Measurements from ENCODE around the gene AEBP2. TPM values are rescaled to one million over a fixed set of nuclear protein-coding genes. Genes with fewer than 3 reads are reported as not detected.

The AEBP2 gene
- total and polyA plus RNA-seq, 2 donors = 21.2 to 33.0 TPM

- no peak for DNase-seq (ENCODE audit: low read depth in 6 of 9, low spot score in 9 of 9)
- H3K4me1 ChIP-seq (ENCODE audit: control insufficient read depth in 2 of 2, insufficient read depth in 2 of 2, low read length in 2 of 2) = no peaks in the 10 kb centered on the region
- H3K27ac ChIP-seq (ENCODE audit: low read depth in 1 of 2, low read length in 1 of 2) = no peak overlapping the region
- H3K4me3 ChIP-seq (ENCODE audit: low read length in 2 of 2) = no peak overlapping the region
- H3K36me3 ChIP-seq (ENCODE audit: control insufficient read depth in 2 of 2, insufficient read depth in 2 of 2, low read length in 1 of 2) = peaks cover 23 to 45% of the 10 kb centered on the region in 2 donors
- H3K27me3 ChIP-seq (ENCODE audit: control insufficient read depth in 2 of 2, insufficient read depth in 1 of 2, low read length in 1 of 2) = no peaks in the 10 kb centered on the region
- H3K9me3 ChIP-seq (ENCODE audit: control insufficient read depth in 2 of 2, insufficient read depth in 1 of 2, low read length in 1 of 2) = no peaks in the 10 kb centered on the region
- WGBS = 90% methylated on average over 2 of the region's 2 CpGs
Measured at GRCh38 chr12:19498099-19498498, 58.8 kb downstream of the AEBP2 start.

GRCh38 chr12:19499030-19499429 lies 59.7 kb downstream of the AEBP2 start:
- Histone ChIP-seq H3K27ac (ENCODE audit: low read depth in 1 of 2, low read length in 1 of 2) (no peak overlapping the region), H3K9me3 (ENCODE audit: control insufficient read depth in 2 of 2, insufficient read depth in 1 of 2, low read length in 1 of 2) (no peaks in the 10 kb centered on the region), H3K4me3 (ENCODE audit: low read length in 2 of 2) (no peak overlapping the region), H3K27me3 (ENCODE audit: control insufficient read depth in 2 of 2, insufficient read depth in 1 of 2, low read length in 1 of 2) (no peaks in the 10 kb centered on the region), H3K4me1 (ENCODE audit: control insufficient read depth in 2 of 2, insufficient read depth in 2 of 2, low read length in 2 of 2) (no peaks in the 10 kb centered on the region), H3K36me3 (ENCODE audit: control insufficient read depth in 2 of 2, insufficient read depth in 2 of 2, low read length in 1 of 2) (peaks cover 20 to 44% of the 10 kb centered on the region in 2 donors)
- no peak for DNase-seq (ENCODE audit: low read depth in 6 of 9, low spot score in 9 of 9)
- WGBS = 98% methylated on average over 4 of the region's 4 CpGs

GRCh38 chr12:19506497-19506896 lies 67.2 kb downstream of the AEBP2 start:
- Histone ChIP-seq H3K27me3 (ENCODE audit: control insufficient read depth in 2 of 2, insufficient read depth in 1 of 2, low read length in 1 of 2) (no peaks in the 10 kb centered on the region), H3K4me1 (ENCODE audit: control insufficient read depth in 2 of 2, insufficient read depth in 2 of 2, low read length in 2 of 2) (no peaks in the 10 kb centered on the region), H3K9me3 (ENCODE audit: control insufficient read depth in 2 of 2, insufficient read depth in 1 of 2, low read length in 1 of 2) (no peaks in the 10 kb centered on the region), H3K36me3 (ENCODE audit: control insufficient read depth in 2 of 2, insufficient read depth in 2 of 2, low read length in 1 of 2) (peaks cover 6 to 32% of the 10 kb centered on the region in 2 donors), H3K27ac (ENCODE audit: low read depth in 1 of 2, low read length in 1 of 2) (peak overlapping the region in 1 of 2 donors; percentile 27), H3K4me3 (ENCODE audit: low read length in 2 of 2) (no peak overlapping the region)
- no peak for DNase-seq (ENCODE audit: low read depth in 6 of 9, low spot score in 9 of 9)

GRCh38 chr12:19507823-19508222 lies 68.5 kb downstream of the AEBP2 start:
- Histone ChIP-seq H3K4me3 (ENCODE audit: low read length in 2 of 2) (no peak overlapping the region), H3K9me3 (ENCODE audit: control insufficient read depth in 2 of 2, insufficient read depth in 1 of 2, low read length in 1 of 2) (no peaks in the 10 kb centered on the region), H3K27me3 (ENCODE audit: control insufficient read depth in 2 of 2, insufficient read depth in 1 of 2, low read length in 1 of 2) (no peaks in the 10 kb centered on the region), H3K4me1 (ENCODE audit: control insufficient read depth in 2 of 2, insufficient read depth in 2 of 2, low read length in 2 of 2) (no peaks in the 10 kb centered on the region), H3K36me3 (ENCODE audit: control insufficient read depth in 2 of 2, insufficient read depth in 2 of 2, low read length in 1 of 2) (peaks cover 8 to 34% of the 10 kb centered on the region in 2 donors), H3K27ac (ENCODE audit: low read depth in 1 of 2, low read length in 1 of 2) (no peak overlapping the region)
- WGBS = 100% methylated on average over 1 of the region's 1 CpG
- DNase-seq (ENCODE audit: low read depth in 6 of 9, low spot score in 9 of 9) = no peak

- no peak overlapping the region for H3K4me3 ChIP-seq (ENCODE audit: low read length in 2 of 2)
- DNase-seq (ENCODE audit: low read depth in 6 of 9, low spot score in 9 of 9) = no peak
- 97% methylated on average over 4 of the region's 4 CpGs for WGBS
- H3K27me3 ChIP-seq (ENCODE audit: control insufficient read depth in 2 of 2, insufficient read depth in 1 of 2, low read length in 1 of 2) = no peaks in the 10 kb centered on the region
- no peak overlapping the region for H3K27ac ChIP-seq (ENCODE audit: low read depth in 1 of 2, low read length in 1 of 2)
- no peaks in the 10 kb centered on the region for H3K9me3 ChIP-seq (ENCODE audit: control insufficient read depth in 2 of 2, insufficient read depth in 1 of 2, low read length in 1 of 2)
- H3K36me3 ChIP-seq (ENCODE audit: control insufficient read depth in 2 of 2, insufficient read depth in 2 of 2, low read length in 1 of 2) = peaks cover 16 to 29% of the 10 kb centered on the region in 2 donors
- no peaks in the 10 kb centered on the region for H3K4me1 ChIP-seq (ENCODE audit: control insufficient read depth in 2 of 2, insufficient read depth in 2 of 2, low read length in 2 of 2)
Measured at GRCh38 chr12:19510461-19510860, 71.2 kb downstream of the AEBP2 start.

GRCh38 chr12:19515179-19515578 lies 75.9 kb downstream of the AEBP2 start:
- 94% methylated on average over 5 of the region's 5 CpGs for WGBS

GRCh38 chr12:19517583-19517982 lies 78.3 kb downstream of the AEBP2 start:
- 98% methylated on average over 1 of the region's 1 CpG for WGBS
- H3K27ac ChIP-seq (ENCODE audit: low read depth in 1 of 2, low read length in 1 of 2) = no peak overlapping the region
- H3K9me3 ChIP-seq (ENCODE audit: control insufficient read depth in 2 of 2, insufficient read depth in 1 of 2, low read length in 1 of 2) = no peaks in the 10 kb centered on the region
- H3K4me1 ChIP-seq (ENCODE audit: control insufficient read depth in 2 of 2, insufficient read depth in 2 of 2, low read length in 2 of 2) = no peaks in the 10 kb centered on the region
- H3K36me3 ChIP-seq (ENCODE audit: control insufficient read depth in 2 of 2, insufficient read depth in 2 of 2, low read length in 1 of 2) = peaks cover 12 to 23% of the 10 kb centered on the region in 2 donors
- H3K4me3 ChIP-seq (ENCODE audit: low read length in 2 of 2) = no peak overlapping the region
- no peak for DNase-seq (ENCODE audit: low read depth in 6 of 9, low spot score in 9 of 9)
- H3K27me3 ChIP-seq (ENCODE audit: control insufficient read depth in 2 of 2, insufficient read depth in 1 of 2, low read length in 1 of 2) = no peaks in the 10 kb centered on the region

More at GRCh38 chr12:19515179-19515578, 75.9 kb downstream of the AEBP2 start:
- H3K36me3 ChIP-seq (ENCODE audit: control insufficient read depth in 2 of 2, insufficient read depth in 2 of 2, low read length in 1 of 2) = peaks cover 13 to 32% of the 10 kb centered on the region in 2 donors
- no peak overlapping the region for H3K4me3 ChIP-seq (ENCODE audit: low read length in 2 of 2)
- no peak for DNase-seq (ENCODE audit: low read depth in 6 of 9, low spot score in 9 of 9)
- no peaks in the 10 kb centered on the region for H3K27me3 ChIP-seq (ENCODE audit: control insufficient read depth in 2 of 2, insufficient read depth in 1 of 2, low read length in 1 of 2)
- no peaks in the 10 kb centered on the region for H3K4me1 ChIP-seq (ENCODE audit: control insufficient read depth in 2 of 2, insufficient read depth in 2 of 2, low read length in 2 of 2)
- no peak overlapping the region for H3K27ac ChIP-seq (ENCODE audit: low read depth in 1 of 2, low read length in 1 of 2)
- no peaks in the 10 kb centered on the region for H3K9me3 ChIP-seq (ENCODE audit: control insufficient read depth in 2 of 2, insufficient read depth in 1 of 2, low read length in 1 of 2)

GRCh38 chr12:19518209-19518608 lies 78.9 kb downstream of the AEBP2 start:
- Histone ChIP-seq H3K9me3 (ENCODE audit: control insufficient read depth in 2 of 2, insufficient read depth in 1 of 2, low read length in 1 of 2) (no peaks in the 10 kb centered on the region), H3K27me3 (ENCODE audit: control insufficient read depth in 2 of 2, insufficient read depth in 1 of 2, low read length in 1 of 2) (no peaks in the 10 kb centered on the region), H3K36me3 (ENCODE audit: control insufficient read depth in 2 of 2, insufficient read depth in 2 of 2, low read length in 1 of 2) (peaks cover 10 to 23% of the 10 kb centered on the region in 2 donors), H3K4me3 (ENCODE audit: low read length in 2 of 2) (no peak overlapping the region), H3K27ac (ENCODE audit: low read depth in 1 of 2, low read length in 1 of 2) (no peak overlapping the region), H3K4me1 (ENCODE audit: control insufficient read depth in 2 of 2, insufficient read depth in 2 of 2, low read length in 2 of 2) (no peaks in the 10 kb centered on the region)
- 100% methylated on average over 1 of the region's 1 CpG for WGBS
- no peak for DNase-seq (ENCODE audit: low read depth in 6 of 9, low spot score in 9 of 9)

- peaks cover 0 to 14% of the 10 kb centered on the region in 2 donors for H3K36me3 ChIP-seq (ENCODE audit: control insufficient read depth in 2 of 2, insufficient read depth in 2 of 2, low read length in 1 of 2)
Measured at GRCh38 chr12:19520646-19521415, 81.5 kb downstream of the AEBP2 start.

More at GRCh38 chr12:19520646-19521415, 81.5 kb downstream of the AEBP2 start:
- DNase-seq (ENCODE audit: low read depth in 6 of 9, low spot score in 9 of 9) = no peak
- Histone ChIP-seq H3K4me3 (ENCODE audit: low read length in 2 of 2) (no peak overlapping the region), H3K27ac (ENCODE audit: low read depth in 1 of 2, low read length in 1 of 2) (no peak overlapping the region), H3K9me3 (ENCODE audit: control insufficient read depth in 2 of 2, insufficient read depth in 1 of 2, low read length in 1 of 2) (no peaks in the 10 kb centered on the region), H3K4me1 (ENCODE audit: control insufficient read depth in 2 of 2, insufficient read depth in 2 of 2, low read length in 2 of 2) (no peaks in the 10 kb centered on the region), H3K27me3 (ENCODE audit: control insufficient read depth in 2 of 2, insufficient read depth in 1 of 2, low read length in 1 of 2) (no peaks in the 10 kb centered on the region)
- 98% methylated on average over 5 of the region's 5 CpGs for WGBS

All from thymus (tissue), 11 donors.